K562 (cell line): ENCODE data around the gene SFXN3. TPM values are rescaled to one million over a fixed set of nuclear protein-coding genes. Genes with fewer than 3 reads are reported as not detected.
A peak's percentile ranks its signal among the peaks of the same experiment; 100 is the strongest.

Experiments
- CEBPB ChIP-seq: fragments of 450-650 bp; IDR thresholded peaks from 2 replicates; pipeline ENCODE4 v1.6.1; 2016; ENCODE audit warnings: missing genetic modification characterization, missing compliant biosample characterization
- CUX1 ChIP-seq: fragments of 200-800 bp; sonication (Bioruptor generic); IDR thresholded peaks from 2 replicates; pipeline ENCODE4 v1.6.1; 2016; ENCODE audit warnings: missing genetic modification characterization, missing compliant biosample characterization
- DPF2 ChIP-seq: fragments of 450-650 bp; IDR thresholded peaks from 2 replicates; pipeline ENCODE4 v1.6.1; 2016
- ETV1 ChIP-seq: fragments of 450-650 bp; conservative IDR thresholded peaks from 2 replicates; pipeline ENCODE4 v1.6.1; 2016; ENCODE audit warnings: missing genetic modification characterization, control low read depth, low read depth, missing compliant biosample characterization
- HDAC2 ChIP-seq: fragments of 450-650 bp; IDR thresholded peaks from 2 replicates; pipeline ENCODE4 v1.6.1; 2016; ENCODE audit warnings: mild to moderate bottlenecking
- HNRNPL ChIP-seq: fragments of 200-400 bp; formaldehyde crosslinking; IDR thresholded peaks from 2 replicates; pipeline ENCODE4 v1.6.1; 2017; ENCODE audit warnings: low read depth, mild to moderate bottlenecking, low read length
- SMC3 ChIP-seq: conservative IDR thresholded peaks from 2 replicates; pipeline ENCODE4 v1.6.1; 2011; ENCODE audit warnings: low read depth, low read length, improper control_type of control experiment; ENCODE audit not compliant: insufficient read depth
- SRSF1 ChIP-seq: fragments of 200-400 bp; formaldehyde crosslinking; IDR thresholded peaks from 2 replicates; pipeline ENCODE4 v1.6.1; 2017; ENCODE audit warnings: mild to moderate bottlenecking, low read depth, low read length, moderate library complexity
- ZBTB9 ChIP-seq: fragments of 450-650 bp; formaldehyde crosslinking; IDR thresholded peaks from 2 replicates; pipeline ENCODE4 v1.4.0; 2020; ENCODE audit warnings: mild to moderate bottlenecking, moderate library complexity
- ZFX ChIP-seq: sonication (generic); formaldehyde crosslinking; IDR thresholded peaks from 2 replicates; pipeline ENCODE4 v1.8.0; 2022; ENCODE audit warnings: mild to moderate bottlenecking, missing genetic modification reagents, moderate library complexity
- polyA plus RNA-seq, 8 experiments: library from polyadenylated mRNA; depleted of rRNA in 4 of 8; stranded (reverse) in 5 of 8; unstranded in 3 of 8; fragments of >200 nt; fragmentation: Nextera tagmentation in 2 of 8; fragmentation: Illumina TruSeq in 1 of 8; extraction: Ambion mirVana in 2 of 8; extraction: Trizol in 1 of 8; gene quantifications; 2 replicates each; pipeline versions ENCODE4 v1.2.1 to v1.2.3, GENCODE V29; 2011 to 2014; ENCODE audit warnings: inconsistent platforms in 1 of 8, missing spikeins in 1 of 8
- total RNA-seq, 7 experiments: library from RNA; depleted of rRNA in 6 of 7; stranded (reverse); fragments of >200 nt in 6 of 7; fragmentation: Illumina TruSeq in 2 of 7; extraction: Trizol in 2 of 7; gene quantifications; 2 replicates each; pipeline versions ENCODE4 v1.2.1 to v1.2.3, GENCODE V29; 2011 to 2021; ENCODE audit warnings: low replicate concordance in 1 of 7
- TF ChIP-seq, protein P1 (sequence below): sonication (generic); formaldehyde crosslinking; IDR thresholded peaks from 2 replicates; pipeline ENCODE4 v1.9.0; 2022; ENCODE audit warnings: mild to moderate bottlenecking, missing genetic modification reagents

The SFXN3 gene
- total and polyA plus RNA-seq, 9 of the 15 experiments (the other 6 are each of a cell fraction or from before 2014, with no cell fraction given), result 0.24 to 4.6 (median 0.86) TPM

GRCh38 chr10:101018600-101019439, 12.2 kb upstream of the SFXN3 start (continued):
- TF ChIP-seq CUX1 (CRISPR knock-in tag), result no peak
- TF ChIP-seq ETV1 (tag), result no peak
- TF ChIP-seq, protein P1, sequence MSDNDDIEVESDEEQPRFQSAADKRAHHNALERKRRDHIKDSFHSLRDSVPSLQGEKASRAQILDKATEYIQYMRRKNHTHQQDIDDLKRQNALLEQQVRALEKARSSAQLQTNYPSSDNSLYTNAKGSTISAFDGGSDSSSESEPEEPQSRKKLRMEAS (CRISPR knock-in tag), result peak; percentile 97
- no peak for TF ChIP-seq HDAC2
- no peak for TF ChIP-seq SRSF1
- no peak for TF ChIP-seq ZBTB9 (CRISPR knock-in tag)
- no peak for TF ChIP-seq ZFX
- TF ChIP-seq SMC3, result peak; percentile 48
- no peak for TF ChIP-seq DPF2
- no peak for TF ChIP-seq HNRNPL
- no peak for TF ChIP-seq CEBPB
- TF ChIP-seq, all 486 proteins: peak for 31
